Suppressor macrophage treated with lipopolysaccharide for 1 hour (primary cell): Measurements from ENCODE around the gene EPC2.
"Not testable (repeated sequence)": the region's sequence is repeated elsewhere in the genome, so short reads cannot be mapped to it uniquely, and the experiment has no call there.

Experiments used
- DNase-seq, 3 donors: peaks; one replicate each; pipeline ENCODE4 v3.0.0-alpha.2; 2020 to 2022

EPC2 gene

GRCh38 chr2:148642112-148642744 is 2.3 kb upstream of the EPC2 start:
- no peak for DNase-seq

GRCh38 chr2:148642891-148643416 is 1.6 kb upstream of the EPC2 start:
- peak; percentile 52 to 60 (median 53) for DNase-seq

- DNase-seq = peak in 2 of 3 donors; percentile 11 to 40
Observed at GRCh38 chr2:148643421-148643820, 1.1 kb upstream of the EPC2 start.

- peak; percentile 92 to 97 (median 95) for DNase-seq
Observed at GRCh38 chr2:148644883-148645538, 460 bp downstream of the EPC2 start.

- DNase-seq = peak; percentile 76 to 92 (median 86)
Observed at GRCh38 chr2:148645539-148646230, 1.1 kb downstream of the EPC2 start.

- DNase-seq = no peak
Observed at GRCh38 chr2:148646231-148646559, 1.6 kb downstream of the EPC2 start.

GRCh38 chr2:148647711-148648110 is 3.2 kb downstream of the EPC2 start:
- DNase-seq = not testable (repeated sequence)

- DNase-seq = no peak
Observed at GRCh38 chr2:148649936-148650335, 5.4 kb downstream of the EPC2 start.

- DNase-seq = no peak
Observed at GRCh38 chr2:148650881-148651280, 6.3 kb downstream of the EPC2 start.

- DNase-seq = no peak
Observed at GRCh38 chr2:148651972-148652371, 7.4 kb downstream of the EPC2 start.

GRCh38 chr2:148653437-148653836 is 8.9 kb downstream of the EPC2 start:
- DNase-seq = no peak

GRCh38 chr2:148654435-148654834 is 9.9 kb downstream of the EPC2 start:
- DNase-seq = no peak

- DNase-seq = no peak
Observed at GRCh38 chr2:148656516-148656915, 12.0 kb downstream of the EPC2 start.

GRCh38 chr2:148658807-148659722 is 14.5 kb downstream of the EPC2 start:
- peak; percentile 51 to 82 (median 80) for DNase-seq

GRCh38 chr2:148660999-148661398 is 16.4 kb downstream of the EPC2 start:
- DNase-seq = no peak

GRCh38 chr2:148662332-148662731 is 17.8 kb downstream of the EPC2 start:
- DNase-seq = not testable (repeated sequence)

- DNase-seq = no peak
Observed at GRCh38 chr2:148664229-148664628, 19.7 kb downstream of the EPC2 start.

- DNase-seq = no peak
Observed at GRCh38 chr2:148666555-148666954, 22.0 kb downstream of the EPC2 start.

- peak in 1 of 3 donors; percentile 26 for DNase-seq
Observed at GRCh38 chr2:148667113-148667836, 22.7 kb downstream of the EPC2 start.

GRCh38 chr2:148670773-148671172 is 26.2 kb downstream of the EPC2 start:
- no peak for DNase-seq

GRCh38 chr2:148674063-148675020 is 29.8 kb downstream of the EPC2 start:
- DNase-seq = peak; percentile 29 to 39 (median 35)
